IMR-90 (cell line): ENCODE data around the gene GNG8. TPM values are rescaled to one million over a fixed set of nuclear protein-coding genes. Genes with fewer than 3 reads are reported as not detected.
A peak's percentile ranks its signal among the peaks of the same experiment; 100 is the strongest.

Experiments
- ATAC-seq: fragments of 200-7000 bp; cut with Tn5 transposase; 2 replicates; pipeline ENCODE4 v1.9.1; 2020; ENCODE audit warnings: low read depth, mild to moderate bottlenecking, moderate library complexity
- BruUV-seq: library from RNA; stranded (reverse); fragments of 400-500 nt; replicated peaks from 2 replicates; lab custom pipeline; 2021; lab: Mats Ljungman, UMichigan
- CTCF ChIA-PET: fragments of 300-600 bp; formaldehyde crosslinking; extraction: SDS; loops from one replicate; lab custom pipeline; 2021; ENCODE audit warnings: antibody characterized with exemption; lab: Yijun Ruan, JAX
- POLR2A ChIA-PET: fragments of 300-600 bp; sonication (Branson Sonifier 250); formaldehyde crosslinking; loops from one replicate; lab custom pipeline; 2022; ENCODE audit warnings: antibody characterized with exemption; ENCODE audit not compliant: unreplicated experiment; lab: Charles Lee
- DNase-seq: peaks from one replicate; pipeline ENCODE4 v3.0.0; 2013
- H2AFZ ChIP-seq: replicated peaks from 2 replicates; pipeline ENCODE3; 2013; ENCODE audit warnings: low read length, mild to moderate bottlenecking; ENCODE audit not compliant: poor library complexity
- H2AK5ac ChIP-seq: 2 replicates; pipeline ENCODE4 v1.6.1; 2013; ENCODE audit warnings: low read depth, low read length, inconsistent platforms
- H2AK9ac ChIP-seq: replicated peaks from 2 replicates; pipeline ENCODE3; 2013; ENCODE audit warnings: mild to moderate bottlenecking, low read depth, low read length, moderate library complexity; ENCODE audit not compliant: poor library complexity
- H2BK120ac ChIP-seq: 2 replicates; pipeline ENCODE4 v1.6.1; 2013; ENCODE audit warnings: low read depth, low read length, inconsistent platforms
- H2BK15ac ChIP-seq: 3 replicates; pipeline ENCODE4 v1.6.1; 2013; ENCODE audit warnings: low read depth, low read length, inconsistent platforms
- H2BK20ac ChIP-seq: 2 replicates; pipeline ENCODE4 v1.6.1; 2013; ENCODE audit warnings: low read depth, mild to moderate bottlenecking, inconsistent platforms, low read length, moderate library complexity
- H2BK5ac ChIP-seq: 2 replicates; pipeline ENCODE4 v1.6.1; 2013; ENCODE audit warnings: mild to moderate bottlenecking, low read depth, low read length, inconsistent platforms; ENCODE audit not compliant: poor library complexity, severe bottlenecking
- H3K14ac ChIP-seq: replicated peaks from 2 replicates; pipeline ENCODE4 v1.6.1; 2013; ENCODE audit warnings: low read depth, low read length, inconsistent platforms
- H3K18ac ChIP-seq: 2 replicates; pipeline ENCODE4 v1.6.1; 2013; ENCODE audit warnings: low read depth, low read length, control low read depth
- H3K23ac ChIP-seq: 2 replicates; pipeline ENCODE4 v1.6.1; 2013; ENCODE audit warnings: low read depth, low read length, inconsistent platforms
- H3K27ac ChIP-seq: 2 replicates; pipeline ENCODE4 v1.5.1; 2013; ENCODE audit warnings: mild to moderate bottlenecking, control low read depth, low read length; ENCODE audit not compliant: insufficient read depth
- H3K27me3 ChIP-seq: 2 replicates; pipeline ENCODE4 v1.6.1; 2013; ENCODE audit warnings: low read length; ENCODE audit not compliant: control insufficient read depth, insufficient read depth
- H3K36me3 ChIP-seq: 2 replicates; pipeline ENCODE4 v1.6.1; 2013; ENCODE audit warnings: low read length, mixed read lengths; ENCODE audit not compliant: control insufficient read depth, insufficient read depth
- H3K4ac ChIP-seq: 2 replicates; pipeline ENCODE4 v1.6.1; 2013; ENCODE audit warnings: low read depth, low read length, inconsistent platforms
- H3K4me1 ChIP-seq: 2 replicates; pipeline ENCODE4 v1.6.1; 2013; ENCODE audit warnings: low read length, mixed read lengths; ENCODE audit not compliant: control insufficient read depth, insufficient read depth
- H3K4me2 ChIP-seq: 2 replicates; pipeline ENCODE4 v1.6.1; 2013; ENCODE audit warnings: low read depth, mild to moderate bottlenecking, control low read depth, low read length, moderate library complexity
- H3K4me3 ChIP-seq: 2 replicates; pipeline ENCODE4 v1.5.1; 2013; ENCODE audit warnings: low read depth, mild to moderate bottlenecking, control low read depth, low read length, moderate library complexity; ENCODE audit not compliant: insufficient read depth
- H3K56ac ChIP-seq: 2 replicates; pipeline ENCODE4 v1.6.1; 2013; ENCODE audit warnings: low read length, inconsistent platforms; ENCODE audit not compliant: insufficient read depth; ENCODE audit errors: extremely low read depth
- H3K79me1 ChIP-seq, 2 experiments: 2 replicates each; pipeline ENCODE4 v1.6.1; 2013; ENCODE audit warnings: low read length in 2 of 2, inconsistent platforms in 1 of 2, low read depth in 1 of 2
- H3K9ac ChIP-seq: 2 replicates; pipeline ENCODE4 v1.6.1; 2013; ENCODE audit warnings: low read depth, low read length, control low read depth
- H3K9me1 ChIP-seq: 2 replicates; pipeline ENCODE4 v1.6.1; 2013; ENCODE audit warnings: low read length, inconsistent platforms; ENCODE audit not compliant: insufficient read depth
- H3K9me3 ChIP-seq: 2 replicates; pipeline ENCODE4 v1.6.1; 2013; ENCODE audit warnings: low read length; ENCODE audit not compliant: control insufficient read depth, insufficient read depth
- H4K20me1 ChIP-seq: 2 replicates; pipeline ENCODE4 v1.6.1; 2013; ENCODE audit warnings: low read length, inconsistent platforms; ENCODE audit not compliant: insufficient read depth
- H4K5ac ChIP-seq: 2 replicates; pipeline ENCODE4 v1.6.1; 2013; ENCODE audit warnings: mild to moderate bottlenecking, low read depth, low read length, control low read depth
- H4K8ac ChIP-seq, 2 experiments: 2 replicates each; pipeline ENCODE4 v1.6.1; 2013; ENCODE audit warnings: low read depth in 2 of 2, low read length in 2 of 2, control low read depth in 1 of 2, inconsistent platforms in 1 of 2
- H4K91ac ChIP-seq: 2 replicates; pipeline ENCODE4 v1.6.1; 2013; ENCODE audit warnings: low read depth, low read length, inconsistent platforms; ENCODE audit not compliant: insufficient read depth
- CHD1 ChIP-seq: IDR thresholded peaks from 2 replicates; pipeline ENCODE4 v1.6.1; 2012; ENCODE audit warnings: low read depth, low read length, improper control_type of control experiment
- RAD21 ChIP-seq: IDR thresholded peaks from 2 replicates; pipeline ENCODE4 v1.6.1; 2012; ENCODE audit warnings: low read length, improper control_type of control experiment
- WGBS, 2 experiments: methylation state at CpG; one replicate each; pipeline versions ENCODE4 v1.1.5 to v1.1.7; 2013; ENCODE audit warnings: missing lambda C conversion rate in 2 of 2; ENCODE audit not compliant: insufficient read length in 1 of 2; ENCODE audit errors: extremely low coverage in 2 of 2; 5-methylcytosine and 5-hydroxymethylcytosine counted together
- dilution Hi-C: fragments of 300-500 bp; cut with HindIII; formaldehyde crosslinking; loops from one replicate; pipeline ENCODE4 v1.14.3; 2018; ENCODE audit warnings: low sequenced_read_pairs; ENCODE audit not compliant: unreplicated experiment
- in situ Hi-C: fragments of 300-500 bp; cut with MboI; formaldehyde crosslinking; loops from 3 replicates; pipeline ENCODE4 v1.14.3; 2019; ENCODE audit warnings: low sequenced_read_pairs, inconsistent platforms, mixed read lengths
- intact Hi-C: fragments of 100-400 bp; cut with micrococcal nuclease; formaldehyde crosslinking; loops from 2 replicates; pipeline ENCODE4 v1.10.0; 2022
- polyA plus RNA-seq, 3 experiments: library from polyadenylated mRNA; depleted of rRNA; stranded (reverse); fragments of >200 nt; gene quantifications; 2 replicates each; pipeline ENCODE4 v1.2.3, GENCODE V29; 2012; ENCODE audit warnings: low replicate concordance in 1 of 3
- total RNA-seq: library from RNA; depleted of rRNA; stranded (reverse); fragments of >200 nt; gene quantifications from 2 replicates; pipeline ENCODE4 v1.2.3, GENCODE V29; 2012

GNG8 gene
- total and polyA plus RNA-seq, 2 of the 4 experiments (the other 2 are of a cell fraction), result not detected

- ChIA-PET CTCF (no interaction called here), POLR2A (no interaction called here)
- Histone ChIP-seq H3K4me2 (no peak overlapping the region; the same call in 1 of the 2 replicates), H4K8ac (peak overlapping the region in 1 of 2 experiments; percentile 25; a peak in 1 of 4 replicates), H4K5ac (no peak overlapping the region), H2AFZ (peak overlapping the region; percentile 76), H2BK120ac (no peak overlapping the region), H3K9me3 (no peaks in the 10 kb centered on the region), H3K36me3 (no peaks in the 10 kb centered on the region), H2BK20ac (no peak overlapping the region), H3K56ac (no peak overlapping the region), H3K9ac (peak overlapping the region; percentile 29; the same call in 1 of the 2 replicates), H3K9me1 (no peaks in the 10 kb centered on the region), H3K4me3 (0 out of 2 replicates have a peak overlapping the region, but pooled peaks have one; percentile 17), H4K91ac (no peak overlapping the region), H3K14ac (no peak overlapping the region), H2AK5ac (peak overlapping the region; percentile 33; the same call in 1 of the 2 replicates), H3K4me1 (peaks cover 14% of the 10 kb centered on the region), H3K27me3 (no peaks in the 10 kb centered on the region; the same call in 1 of the 2 replicates), H3K4ac (no peak overlapping the region), H2BK5ac (no peak overlapping the region), H3K27ac (no peak overlapping the region), H3K79me1 (no peaks in the 10 kb centered on the region), H3K23ac (no peak overlapping the region), H3K18ac (no peak overlapping the region), H4K20me1 (peaks cover 4% of the 10 kb centered on the region; the same call in 1 of the 2 replicates), H2BK15ac (no peak overlapping the region), H2AK9ac (no peak overlapping the region)
- WGBS, 2 experiments, result 0% methylated on average over 7 of the region's 23 CpGs; no CpG with 5 or more reads in 1 of the 2 experiments
- ATAC-seq (no peak), DNase-seq (no peak)
- BruUV-seq, result no TSS peak
- in situ Hi-C loops, result no loop called here
- intact Hi-C loops, result no loop called here
- dilution Hi-C loops, result no loop called here
- no peak for TF ChIP-seq RAD21
- no peak for TF ChIP-seq CHD1
These were observed 1.3 kb downstream of the GNG8 start for GRCh38 chr19:46634656-46635218.
